GM06990 (cell line): ENCODE data around the gene CALR3.

Source experiments
- DNase-seq: peaks from one replicate; pipeline ENCODE4 v3.0.0-alpha.2; 2011; ENCODE audit not compliant: insufficient read length; ENCODE audit errors: extremely low read depth
- H3K27me3 ChIP-seq: replicated peaks from 2 replicates; pipeline ENCODE4 v1.6.0; 2011; ENCODE audit warnings: low read length; ENCODE audit not compliant: control insufficient read depth, insufficient read depth
- H3K36me3 ChIP-seq: 2 replicates; pipeline ENCODE4 v1.5.1; 2011; ENCODE audit warnings: low read length; ENCODE audit not compliant: control insufficient read depth, insufficient read depth
- H3K4me3 ChIP-seq: replicated peaks from 2 replicates; pipeline ENCODE4 v1.5.1; 2011; ENCODE audit warnings: low read depth, mild to moderate bottlenecking, control low read depth, low read length
- CTCF ChIP-seq: IDR thresholded peaks from 2 replicates; pipeline ENCODE4 v1.5.1; 2011; ENCODE audit warnings: low read length, control low read depth, mild to moderate bottlenecking, inconsistent platforms; ENCODE audit not compliant: insufficient read depth, poor library complexity, severe bottlenecking

Gene CALR3

GRCh38 chr19:16463341-16463990, 32.5 kb downstream of the CALR3 start:
- H3K36me3 ChIP-seq: no peaks in the 10 kb centered on the region; the same call in 1 of the 2 replicates
- TF ChIP-seq CTCF: no peak
- no peaks in the 10 kb centered on the region for H3K27me3 ChIP-seq
- DNase-seq: no peak
- H3K4me3 ChIP-seq: no peak overlapping the region

GRCh38 chr19:16462757-16463250, 33.2 kb downstream of the CALR3 start:
- Histone ChIP-seq H3K36me3 (no peaks in the 10 kb centered on the region; the same call in 1 of the 2 replicates), H3K27me3 (no peaks in the 10 kb centered on the region), H3K4me3 (no peak overlapping the region)
- DNase-seq: no peak
- TF ChIP-seq CTCF: no peak

GRCh38 chr19:16461630-16462051, 34.3 kb downstream of the CALR3 start:
- DNase-seq: no peak
- H3K36me3 ChIP-seq: no peaks in the 10 kb centered on the region; the same call in 1 of the 2 replicates
- H3K27me3 ChIP-seq: no peaks in the 10 kb centered on the region
- no peak for TF ChIP-seq CTCF
- H3K4me3 ChIP-seq: no peak overlapping the region

DNA sequence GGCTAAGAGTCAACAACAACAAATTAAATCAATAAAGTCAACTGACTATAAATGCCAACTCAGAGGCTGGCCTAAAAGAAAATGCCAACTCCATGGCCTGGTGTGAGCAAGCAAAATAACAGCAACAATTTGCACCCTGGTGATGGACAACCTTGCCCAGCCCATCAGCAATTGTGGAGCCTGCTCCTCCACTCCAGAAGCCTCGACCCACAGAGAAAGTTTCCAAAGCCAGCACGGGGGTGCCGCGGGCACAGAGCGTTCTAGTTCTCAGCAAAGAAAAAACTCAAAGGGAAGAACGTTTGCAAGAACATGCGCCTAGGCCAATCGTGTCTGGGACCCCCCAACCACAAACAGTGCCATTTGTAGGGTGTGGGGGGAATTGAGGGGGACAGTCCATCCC, 35.5 kb downstream of the CALR3 start:
- TF ChIP-seq CTCF: no peak

DNA sequence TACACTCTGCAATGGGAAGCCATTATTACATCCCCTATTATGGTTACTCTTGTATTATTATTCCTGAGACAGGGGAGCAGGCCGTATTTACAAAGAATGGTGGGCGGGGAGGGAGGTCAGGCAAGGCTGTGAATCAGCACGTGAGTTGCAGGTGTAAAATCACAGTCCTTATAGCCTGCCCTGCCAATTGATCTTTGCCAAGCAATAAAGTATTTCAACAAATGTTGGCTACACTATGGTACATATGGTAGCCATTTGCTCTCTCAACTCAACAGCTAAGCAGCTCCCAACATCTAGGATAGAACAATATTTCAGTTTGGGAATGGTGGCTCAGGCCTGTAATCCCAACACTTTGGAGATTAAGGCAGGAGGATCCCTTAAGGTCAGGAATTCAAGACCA, 36.3 kb downstream of the CALR3 start:
- Histone ChIP-seq H3K4me3 (no peak overlapping the region), H3K27me3 (no peaks in the 10 kb centered on the region), H3K36me3 (peaks cover 2% of the 10 kb centered on the region; the same call in 1 of the 2 replicates)
- no peak for DNase-seq
- TF ChIP-seq CTCF: no peak

More for the DNA sequence above, 35.5 kb downstream of the CALR3 start:
- Histone ChIP-seq H3K27me3 (no peaks in the 10 kb centered on the region), H3K36me3 (peaks cover under 1% of the 10 kb centered on the region; the same call in 1 of the 2 replicates), H3K4me3 (no peak overlapping the region)
- no peak for DNase-seq
